Stimulated activated effector memory CD8-positive, alpha-beta T cell treated with anti-CD3 and anti-CD28 coated beads, Interleukin-12 subunit alpha, Interleukin-12 subunit beta, amount 100 ng/mL, for 72 hours (primary cell): ENCODE measurements around the gene ZSCAN10.

Source experiments
- ATAC-seq: fragments of 150-1000 bp; cut with Tn5 transposase; 2 replicates; pipeline ENCODE4 v1.10.0; 2021
- DNase-seq, 2 donors: peaks; one replicate each; pipeline ENCODE4 v3.0.0; 2021 to 2022; ENCODE audit warnings: low spot score in 2 of 2
- H3K27ac Mint-ChIP-seq: one replicate; pipeline ENCODE4 v1.8.0; 2022; ENCODE audit warnings: mild to moderate bottlenecking, mixed read lengths
- H3K36me3 Mint-ChIP-seq: one replicate; pipeline ENCODE4 v1.8.0; 2022; ENCODE audit warnings: mild to moderate bottlenecking, mixed read lengths
- H3K4me1 Mint-ChIP-seq: one replicate; pipeline ENCODE4 v1.8.0; 2022; ENCODE audit warnings: mixed read lengths
- H3K4me3 Mint-ChIP-seq: one replicate; pipeline ENCODE4 v1.8.0; 2022; ENCODE audit warnings: mild to moderate bottlenecking, mixed read lengths
- H3K9me3 Mint-ChIP-seq: one replicate; pipeline ENCODE4 v1.8.0; 2022; ENCODE audit warnings: mixed read lengths

The ZSCAN10 gene

DNA sequence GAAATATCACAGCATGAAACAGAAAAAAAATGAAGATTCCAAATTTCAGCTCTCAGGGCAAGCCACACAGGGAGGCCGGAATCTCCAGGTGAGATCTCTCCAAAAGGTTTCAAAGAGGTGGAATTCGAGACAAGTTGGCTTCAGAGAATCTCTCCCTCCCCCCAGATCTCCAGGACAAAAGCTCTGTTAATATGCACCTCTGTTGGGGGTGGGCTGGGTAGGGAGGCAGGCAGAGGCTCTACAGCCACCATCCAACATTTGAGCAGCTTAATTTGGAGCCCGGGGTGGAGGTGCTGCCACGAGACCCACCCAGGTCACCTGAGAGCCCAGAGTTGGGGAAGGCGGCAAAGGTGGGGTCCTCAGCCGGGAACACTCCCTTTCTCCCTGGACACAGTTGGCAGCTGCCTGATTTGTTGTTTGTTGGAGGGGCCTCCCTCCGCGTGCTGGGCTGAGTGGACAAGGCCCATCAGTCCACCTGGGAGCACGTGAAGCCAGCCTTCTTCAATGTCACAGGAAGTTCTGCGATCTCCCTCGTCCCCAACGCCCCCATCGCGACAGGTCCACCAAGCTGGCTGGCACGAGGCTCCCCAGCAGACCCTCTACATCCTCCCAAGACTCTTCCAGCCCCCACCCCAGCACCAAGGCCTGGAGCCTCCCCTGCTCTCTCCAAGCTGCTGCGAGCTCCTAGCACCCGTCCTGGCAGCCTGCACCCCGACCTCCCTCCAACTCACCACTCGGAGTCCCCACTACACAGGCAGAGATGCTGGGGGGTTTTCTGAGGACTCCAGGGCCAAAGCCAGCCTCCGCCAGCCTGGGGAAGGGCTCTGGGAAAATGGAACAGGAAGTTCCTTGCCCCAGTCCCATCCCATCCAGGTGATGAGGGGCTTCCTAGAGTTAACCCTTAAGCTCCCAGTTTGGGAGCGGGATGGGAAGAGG is at the start of gene ZSCAN10:
TSS of gene ZSCAN10 (minus strand) at position 836 of the 936 bp plus-strand sequence. CDS start 6,357 bp downstream, outside the sequence.
- peaks cover 50% of the 10 kb centered on the region for H3K4me1 Mint-ChIP-seq
- H3K9me3 Mint-ChIP-seq, result no peaks in the 10 kb centered on the region
- peak within 1 kb of the TSS; percentile 89 for H3K27ac Mint-ChIP-seq

DNA sequence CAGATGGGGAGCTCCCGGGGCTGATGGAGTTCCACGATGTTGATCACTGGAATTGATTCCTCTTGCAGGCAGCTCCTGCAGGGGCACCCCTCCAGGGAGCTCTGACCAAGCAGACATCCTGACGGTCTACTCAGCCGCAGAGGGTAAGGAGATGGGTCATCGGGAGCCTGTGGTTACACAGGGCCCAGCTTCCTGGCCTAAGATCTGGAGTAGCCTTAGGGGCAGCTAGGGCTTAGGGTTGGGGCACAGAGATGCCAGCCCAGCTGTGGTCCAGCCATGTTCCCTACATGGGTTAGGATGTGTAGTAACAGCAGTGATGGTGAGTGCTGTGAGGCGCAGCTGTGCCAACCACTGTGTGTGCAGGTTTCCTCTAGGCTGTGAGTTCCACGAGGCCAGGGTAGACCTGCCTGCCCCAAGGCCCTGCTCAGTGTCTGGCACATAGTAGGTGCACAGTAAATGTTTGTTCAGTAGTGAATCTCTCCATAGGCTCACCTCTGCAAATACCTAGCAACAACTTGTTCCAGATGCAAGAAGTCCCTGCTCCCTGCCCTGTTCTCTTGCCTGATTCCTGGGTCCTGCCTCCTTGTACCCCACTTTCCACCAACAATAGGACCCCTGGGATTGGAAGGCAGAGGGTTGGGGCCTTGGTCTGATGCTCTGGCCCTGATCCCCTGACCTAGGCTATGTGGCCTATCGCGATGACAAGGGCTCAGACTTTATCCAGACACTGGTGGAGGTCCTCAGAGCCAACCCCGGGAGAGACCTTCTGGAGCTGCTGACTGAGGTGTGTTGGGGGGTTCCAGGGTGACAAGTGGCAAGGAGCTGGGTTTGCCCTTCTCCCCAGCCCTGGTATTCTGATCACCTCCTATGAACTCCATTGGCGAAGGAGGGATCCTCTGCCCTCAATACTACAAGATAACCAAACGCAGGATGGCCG is 49.4 kb upstream of the ZSCAN10 start:
- Mint-ChIP-seq H3K27ac (peak overlapping the region; percentile 34), H3K36me3 (peaks cover 37% of the 10 kb centered on the region)
- no peak for ATAC-seq

More for the DNA sequence above, at the start of gene ZSCAN10:
- ATAC-seq (no peak), DNase-seq (no peak)
- Mint-ChIP-seq H3K4me3 (peak within 1 kb of the TSS; percentile 81), H3K36me3 (no peaks in the 10 kb centered on the region)

DNA sequence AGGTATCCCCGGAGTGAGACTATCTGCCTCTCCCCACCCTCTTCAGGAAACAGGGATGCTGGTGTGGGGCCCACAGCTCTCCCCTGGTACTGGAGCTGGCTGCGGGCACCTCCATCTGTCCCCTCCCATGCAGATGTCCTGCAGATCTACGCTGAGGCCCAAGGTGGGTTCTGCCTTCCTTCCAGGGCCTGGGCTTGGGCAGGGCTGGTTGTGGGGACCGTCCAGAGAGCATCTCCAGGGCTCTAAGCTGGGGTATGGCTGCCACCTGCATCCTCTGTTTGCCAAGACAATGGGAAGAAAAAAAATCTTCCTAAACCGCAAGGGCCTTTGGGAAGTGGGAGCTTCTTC is 48.6 kb upstream of the ZSCAN10 start:
- no peak overlapping the region for H3K27ac Mint-ChIP-seq
- H3K4me3 Mint-ChIP-seq, result no peak overlapping the region
- peaks cover 35% of the 10 kb centered on the region for H3K4me1 Mint-ChIP-seq
- peaks cover 33% of the 10 kb centered on the region for H3K36me3 Mint-ChIP-seq
- ATAC-seq (no peak), DNase-seq (no peak)
- H3K9me3 Mint-ChIP-seq, result no peaks in the 10 kb centered on the region

More for the DNA sequence above, 49.4 kb upstream of the ZSCAN10 start:
- DNase-seq, result no peak
- Mint-ChIP-seq H3K4me1 (peaks cover 37% of the 10 kb centered on the region), H3K4me3 (peak overlapping the region; percentile 81), H3K9me3 (no peaks in the 10 kb centered on the region)

DNA sequence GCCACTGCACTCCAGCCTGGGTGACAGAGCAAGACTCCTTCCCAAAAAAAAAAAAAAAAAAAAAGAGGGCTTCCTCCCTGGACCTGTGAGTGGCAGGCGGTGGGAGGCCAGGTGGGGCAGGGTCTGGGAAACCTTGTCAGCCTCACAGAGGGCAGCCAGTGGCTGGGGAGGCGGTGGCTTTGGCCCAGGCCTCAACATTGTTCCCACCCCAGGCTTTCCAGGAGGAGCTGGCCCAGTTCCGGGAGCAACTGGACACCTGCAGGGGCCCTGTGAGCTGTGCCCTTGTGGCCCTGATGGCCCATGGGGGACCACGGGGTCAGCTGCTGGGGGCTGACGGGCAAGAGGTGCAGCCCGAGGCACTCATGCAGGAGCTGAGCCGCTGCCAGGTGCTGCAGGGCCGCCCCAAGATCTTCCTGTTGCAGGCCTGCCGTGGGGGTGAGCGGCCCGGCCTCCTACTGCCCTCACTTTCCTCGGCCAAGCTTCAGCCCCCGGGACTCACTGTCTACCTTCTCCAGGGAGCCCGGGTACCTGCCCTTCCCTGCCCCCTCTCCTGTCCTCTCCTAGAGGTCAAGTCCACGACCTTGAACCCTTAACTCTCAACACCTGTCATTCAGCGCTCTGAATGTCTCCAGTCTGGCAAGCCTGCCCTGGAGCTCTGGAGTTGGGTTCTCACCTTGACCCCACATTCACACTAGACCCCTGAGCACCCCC is 48.1 kb upstream of the ZSCAN10 start:
- ATAC-seq, result no peak
- Mint-ChIP-seq H3K27ac (no peak overlapping the region), H3K4me1 (peaks cover 34% of the 10 kb centered on the region), H3K4me3 (no peak overlapping the region), H3K9me3 (no peaks in the 10 kb centered on the region), H3K36me3 (peaks cover 32% of the 10 kb centered on the region)
- no peak for DNase-seq

DNA sequence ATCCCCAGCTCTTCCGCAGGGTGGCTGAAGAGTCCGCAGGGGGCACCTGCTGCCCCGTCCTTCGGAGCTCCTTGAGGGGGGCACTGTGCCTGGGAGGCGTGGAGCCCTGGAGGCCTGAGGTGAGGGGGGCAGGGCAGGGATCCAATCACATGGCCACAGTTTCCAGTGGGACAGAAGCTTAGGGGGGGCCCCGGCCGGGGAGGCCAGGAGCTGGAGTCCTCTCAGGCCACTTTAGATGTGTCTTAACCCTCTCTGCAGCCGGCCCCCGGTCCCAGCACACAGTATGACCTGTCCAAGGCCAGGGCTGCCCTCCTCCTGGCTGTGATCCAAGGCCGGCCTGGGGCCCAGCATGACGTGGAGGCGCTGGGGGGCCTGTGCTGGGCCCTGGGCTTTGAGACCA is 46.6 kb upstream of the ZSCAN10 start:
- ATAC-seq (no peak), DNase-seq (no peak)
- peaks cover 28% of the 10 kb centered on the region for H3K36me3 Mint-ChIP-seq
- peaks cover 26% of the 10 kb centered on the region for H3K4me1 Mint-ChIP-seq
- H3K4me3 Mint-ChIP-seq, result no peak overlapping the region
- H3K9me3 Mint-ChIP-seq, result no peaks in the 10 kb centered on the region
- peak overlapping the region; percentile 43 for H3K27ac Mint-ChIP-seq

DNA sequence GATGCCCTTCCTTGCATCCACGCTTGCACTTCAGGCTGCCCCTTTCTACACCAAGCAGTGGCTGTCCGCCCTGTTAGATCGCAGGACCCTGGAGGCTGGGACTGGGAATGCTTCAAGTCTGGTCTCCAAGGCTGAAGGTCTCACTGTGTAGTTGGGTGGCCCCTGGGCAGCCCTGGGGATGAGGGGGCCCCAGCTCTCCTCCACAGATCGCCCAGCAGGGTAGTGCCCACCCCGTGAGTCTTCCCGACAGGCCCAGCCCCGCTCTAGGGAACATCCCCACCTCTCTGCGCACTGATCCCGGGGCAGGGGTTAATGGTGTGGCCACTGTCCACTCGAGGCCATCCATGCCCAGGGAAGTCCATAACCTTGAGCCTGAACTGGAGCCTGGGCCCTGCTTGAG is 46.1 kb upstream of the ZSCAN10 start:
- no peak for DNase-seq
- peaks cover 23% of the 10 kb centered on the region for H3K36me3 Mint-ChIP-seq
- no peak overlapping the region for H3K4me3 Mint-ChIP-seq
- peaks cover 21% of the 10 kb centered on the region for H3K4me1 Mint-ChIP-seq
- ATAC-seq, result no peak
- peak overlapping the region; percentile 43 for H3K27ac Mint-ChIP-seq
- H3K9me3 Mint-ChIP-seq, result no peaks in the 10 kb centered on the region

DNA sequence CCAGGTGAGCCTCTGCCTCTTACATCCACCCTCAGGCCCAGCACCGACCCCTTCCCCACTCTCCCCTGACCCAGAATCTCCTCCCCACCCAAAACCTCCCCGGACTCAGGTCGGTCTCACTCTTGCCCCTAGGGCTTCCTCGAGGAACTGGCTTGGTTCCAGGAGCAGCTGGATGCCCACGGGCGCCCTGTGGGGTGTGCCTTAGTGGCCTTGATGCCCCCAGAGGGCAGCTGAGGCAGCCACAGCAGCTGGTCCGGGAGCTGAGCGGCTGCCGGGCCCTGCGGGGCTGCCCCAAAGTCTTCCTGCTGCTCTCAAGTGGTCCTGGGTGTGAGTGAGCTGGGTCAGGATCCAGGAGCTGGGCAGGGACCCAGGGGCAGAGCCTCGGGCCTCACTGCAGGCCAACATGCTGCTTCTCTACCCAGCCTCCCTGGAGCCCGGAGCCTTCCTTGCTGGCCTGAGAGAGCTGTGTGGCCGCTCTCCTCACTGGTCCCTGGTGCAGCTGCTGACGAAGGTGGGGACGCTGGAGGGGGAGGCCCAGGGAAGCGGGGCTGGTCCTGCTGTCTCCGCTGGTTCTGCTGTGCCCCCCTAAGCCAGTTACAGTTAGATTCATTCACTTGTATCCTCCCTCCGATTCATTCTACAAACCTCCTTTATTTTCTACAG is 45.4 kb upstream of the ZSCAN10 start:
- no peak for ATAC-seq
- Mint-ChIP-seq H3K27ac (no peak overlapping the region), H3K9me3 (no peaks in the 10 kb centered on the region), H3K36me3 (peaks cover 23% of the 10 kb centered on the region), H3K4me3 (no peak overlapping the region), H3K4me1 (peaks cover 14% of the 10 kb centered on the region)
- no peak for DNase-seq

DNA sequence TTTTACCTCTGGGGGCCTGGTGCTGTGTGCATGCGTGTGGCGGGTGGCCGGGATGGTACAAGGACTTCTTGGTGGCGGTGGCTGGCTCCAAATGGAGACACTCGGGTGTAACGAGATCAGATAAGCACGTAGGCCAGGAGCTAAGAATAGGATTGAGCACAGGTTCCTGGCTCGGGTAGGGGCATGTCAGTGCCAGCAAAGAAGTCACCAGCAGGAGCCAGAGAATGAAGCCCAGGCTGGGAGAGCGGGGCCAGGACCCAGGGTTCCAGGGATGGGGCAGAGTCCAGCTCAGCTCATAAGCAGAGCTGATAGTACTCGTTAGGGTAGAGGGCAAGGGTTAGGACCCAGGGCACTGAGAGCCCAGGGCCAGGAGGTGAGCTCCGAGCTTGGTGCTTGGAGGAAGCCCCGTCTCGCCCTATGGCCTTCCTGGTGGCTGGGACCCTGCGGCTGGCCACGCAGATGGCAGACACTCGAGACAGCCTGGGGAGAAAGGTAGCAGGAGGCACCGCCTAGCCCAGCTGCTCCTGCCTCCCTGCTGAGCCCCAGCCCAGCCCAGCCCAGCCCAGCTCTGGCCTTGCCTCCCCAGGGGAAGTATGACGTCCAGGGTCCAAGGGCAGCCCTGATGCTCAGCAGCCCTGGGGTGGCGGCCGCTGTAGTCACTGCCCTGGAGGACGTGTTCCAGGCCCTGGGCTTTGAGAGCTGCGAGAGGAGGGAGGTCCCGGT is 44.7 kb upstream of the ZSCAN10 start:
- H3K36me3 Mint-ChIP-seq, result peaks cover 29% of the 10 kb centered on the region
- H3K4me3 Mint-ChIP-seq, result no peak overlapping the region
- DNase-seq (no peak), ATAC-seq (no peak)
- H3K27ac Mint-ChIP-seq, result no peak overlapping the region
- H3K4me1 Mint-ChIP-seq, result peaks cover 7% of the 10 kb centered on the region
- no peaks in the 10 kb centered on the region for H3K9me3 Mint-ChIP-seq

DNA sequence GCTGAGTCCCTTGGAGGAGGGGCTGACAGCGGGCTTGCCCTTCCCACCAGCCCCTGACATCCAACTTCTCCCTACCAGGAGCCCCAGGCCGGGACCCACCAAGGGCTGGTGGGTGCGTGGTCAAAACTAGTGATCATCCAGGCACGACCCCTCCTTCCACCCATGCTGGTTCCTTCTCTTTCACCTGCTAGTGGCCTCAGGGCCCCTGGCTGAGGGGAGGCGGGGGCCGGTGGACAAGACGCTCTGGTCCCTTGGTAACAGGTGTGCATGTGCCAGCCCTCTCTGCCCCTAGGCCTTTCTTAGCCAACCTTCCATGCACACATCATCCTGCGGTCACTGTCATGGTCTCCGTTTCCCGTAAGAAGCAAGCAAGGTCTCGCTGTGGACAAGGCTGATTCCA is 44.1 kb upstream of the ZSCAN10 start:
- ATAC-seq (no peak), DNase-seq (no peak)
- Mint-ChIP-seq H3K4me3 (no peak overlapping the region), H3K36me3 (peaks cover 31% of the 10 kb centered on the region), H3K9me3 (no peaks in the 10 kb centered on the region), H3K27ac (no peak overlapping the region), H3K4me1 (peaks cover 7% of the 10 kb centered on the region)

DNA sequence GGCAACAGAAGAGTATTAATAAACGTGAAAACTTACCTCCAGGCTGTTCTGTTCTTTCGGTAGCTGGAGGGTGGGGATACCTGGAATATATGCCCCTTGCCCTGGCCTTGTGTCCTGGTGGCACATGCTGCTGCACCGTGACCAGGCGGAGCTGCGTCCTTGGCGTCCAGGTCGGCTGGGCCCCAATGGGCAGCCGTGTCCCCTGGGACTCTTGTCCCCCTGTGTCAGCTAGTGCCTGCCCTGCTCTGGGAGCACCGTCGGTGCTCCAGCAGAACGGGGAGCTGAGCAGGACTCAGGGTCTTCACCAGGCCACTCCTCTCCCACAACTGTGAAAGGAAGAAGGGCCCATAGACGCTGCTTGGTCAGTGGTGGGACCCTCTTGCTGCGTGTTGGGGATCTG is 43.7 kb upstream of the ZSCAN10 start:
- DNase-seq (no peak), ATAC-seq (no peak)
- Mint-ChIP-seq H3K4me1 (peaks cover 7% of the 10 kb centered on the region), H3K4me3 (no peak overlapping the region), H3K27ac (peak overlapping the region; percentile 21), H3K9me3 (no peaks in the 10 kb centered on the region), H3K36me3 (peaks cover 31% of the 10 kb centered on the region)

DNA sequence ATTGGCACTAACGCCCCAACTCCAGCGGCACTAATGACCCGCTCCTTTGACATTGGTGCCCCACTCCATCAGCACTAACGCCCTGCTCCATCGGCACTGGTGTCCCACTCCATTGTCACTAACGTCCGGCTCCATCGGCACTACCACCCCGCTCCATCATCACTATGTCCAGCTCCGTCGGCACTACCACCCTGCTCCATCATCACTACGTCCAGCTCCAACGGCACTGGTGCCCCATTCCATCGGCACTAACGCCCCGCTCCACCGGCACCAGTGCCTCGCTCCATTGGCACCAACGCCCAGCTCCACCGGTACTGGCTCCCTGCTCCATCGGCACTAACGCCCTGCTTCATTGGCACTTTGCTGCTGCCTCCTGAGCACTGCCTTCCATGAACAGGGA is 43.2 kb upstream of the ZSCAN10 start:
- no peak overlapping the region for H3K4me3 Mint-ChIP-seq
- H3K27ac Mint-ChIP-seq, result peak overlapping the region; percentile 21
- peaks cover 9% of the 10 kb centered on the region for H3K4me1 Mint-ChIP-seq
- H3K36me3 Mint-ChIP-seq, result peaks cover 31% of the 10 kb centered on the region
- DNase-seq (no peak), ATAC-seq (no peak)
- no peaks in the 10 kb centered on the region for H3K9me3 Mint-ChIP-seq

DNA sequence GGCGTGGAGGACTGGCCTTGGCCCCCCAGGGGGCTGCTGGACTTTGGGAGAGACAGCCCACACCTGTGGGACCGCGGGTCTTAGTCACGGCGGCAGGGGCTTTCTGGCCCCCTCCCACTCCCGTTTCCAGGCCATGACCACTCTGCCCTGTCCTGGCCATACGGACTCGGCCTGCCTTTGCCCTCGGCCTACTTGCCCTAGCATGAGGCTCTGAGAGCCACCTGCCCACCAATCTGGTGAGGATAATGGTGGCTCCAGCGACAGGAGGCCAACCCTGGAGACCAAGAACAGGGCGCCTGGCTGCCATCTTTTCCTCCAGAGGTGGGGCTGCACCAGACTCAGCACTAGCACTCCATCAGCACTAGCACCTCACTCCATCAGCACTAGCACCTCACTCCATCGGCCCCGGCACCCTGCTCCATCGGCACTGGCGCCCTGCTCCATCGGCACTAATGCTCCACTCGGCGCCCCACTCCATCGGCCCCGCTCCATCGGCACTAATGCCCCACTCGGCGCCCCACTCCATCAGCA is 42.8 kb upstream of the ZSCAN10 start:
- DNase-seq (no peak), ATAC-seq (no peak)
- no peaks in the 10 kb centered on the region for H3K9me3 Mint-ChIP-seq
- peaks cover 14% of the 10 kb centered on the region for H3K4me1 Mint-ChIP-seq
- no peak overlapping the region for H3K4me3 Mint-ChIP-seq
- peak overlapping the region; percentile 21 for H3K27ac Mint-ChIP-seq
- peaks cover 31% of the 10 kb centered on the region for H3K36me3 Mint-ChIP-seq

DNA sequence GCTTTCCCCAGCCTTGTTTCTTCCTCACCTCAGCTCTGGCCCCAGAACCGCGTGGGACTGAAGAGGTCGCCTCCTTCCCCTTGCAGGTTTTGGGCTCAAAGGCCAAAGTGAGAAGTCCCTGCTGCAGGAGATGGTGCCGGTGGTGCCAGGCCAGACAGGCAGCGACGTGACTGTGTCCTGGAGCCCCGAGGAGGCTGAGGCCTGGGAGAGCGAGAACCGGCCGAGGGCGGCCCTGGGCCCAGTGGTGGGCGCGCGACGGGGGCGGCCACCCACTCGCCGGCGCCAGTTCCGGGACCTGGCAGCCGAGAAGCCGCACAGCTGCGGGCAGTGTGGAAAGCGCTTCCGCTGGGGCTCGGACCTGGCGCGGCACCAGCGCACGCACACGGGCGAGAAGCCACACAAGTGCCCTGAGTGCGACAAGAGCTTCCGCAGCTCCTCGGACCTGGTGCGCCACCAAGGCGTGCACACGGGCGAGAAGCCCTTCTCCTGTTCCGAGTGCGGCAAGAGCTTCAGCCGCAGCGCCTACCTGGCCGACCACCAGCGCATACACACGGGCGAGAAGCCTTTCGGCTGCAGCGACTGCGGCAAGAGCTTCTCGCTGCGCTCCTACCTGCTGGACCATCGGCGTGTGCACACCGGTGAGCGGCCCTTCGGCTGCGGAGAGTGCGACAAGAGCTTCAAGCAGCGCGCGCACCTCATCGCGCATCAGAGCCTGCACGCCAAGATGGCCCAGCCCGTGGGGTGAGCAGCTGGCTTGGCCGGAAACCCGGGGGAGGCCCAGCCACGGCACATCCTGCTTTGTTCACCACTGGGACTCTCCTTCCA is 41.7 kb upstream of the ZSCAN10 start:
- DNase-seq (no peak), ATAC-seq (no peak)
- Mint-ChIP-seq H3K36me3 (peaks cover 31% of the 10 kb centered on the region), H3K27ac (no peak overlapping the region), H3K4me3 (no peak overlapping the region), H3K4me1 (peaks cover 18% of the 10 kb centered on the region), H3K9me3 (no peaks in the 10 kb centered on the region)
